Esophagus squamous epithelium (tissue), 5 donors: ENCODE data around the gene HS6ST2. TPM values are rescaled to one million over a fixed set of nuclear protein-coding genes. Genes with fewer than 3 reads are reported as not detected.

Experiments
- DNase-seq: peaks from one replicate; lab custom pipeline; 2025; lab: John Stamatoyannopoulos, UW
- H3K27ac ChIP-seq, 4 donors: fragments of 200-600 bp; sonication (generic); one replicate each; pipeline ENCODE4 v1.5.1; 2016 to 2019; ENCODE audit warnings: mild to moderate bottlenecking in 1 of 4
- H3K27me3 ChIP-seq, 4 donors: fragments of 200-600 bp; sonication (generic); 1 replicate in 3 of 4; 2 replicates in 1 of 4; pipeline versions ENCODE4 v1.5.1 to v1.6.0; 2017 to 2021; ENCODE audit warnings: antibody characterized with exemption in 1 of 4
- H3K36me3 ChIP-seq, 3 donors: fragments of 200-600 bp; sonication (generic); one replicate each; pipeline ENCODE4 v1.5.1; 2016 to 2019
- H3K4me1 ChIP-seq, 3 donors: fragments of 200-600 bp; sonication (generic); one replicate each; pipeline ENCODE4 v1.5.1; 2017 to 2019
- H3K4me3 ChIP-seq, 4 donors: fragments of 200-600 bp; sonication (generic); 1 replicate in 3 of 4; 2 replicates in 1 of 4; pipeline ENCODE4 v1.5.1; 2016 to 2019; ENCODE audit warnings: mild to moderate bottlenecking in 2 of 4, moderate library complexity in 1 of 4
- H3K9me3 ChIP-seq, 3 donors: fragments of 200-600 bp; sonication (generic); one replicate each; pipeline ENCODE4 v1.5.1; 2016 to 2019
- POLR2A ChIP-seq, 4 donors: fragments of 450-650 bp; IDR thresholded peaks; one replicate each; pipeline ENCODE4 v1.6.1; 2017; ENCODE audit warnings: antibody characterized with exemption in 4 of 4, mild to moderate bottlenecking in 4 of 4, moderate library complexity in 3 of 4
- WGBS, 2 donors: methylation state at CpG; one replicate each; pipeline ENCODE4 v1.1.5; 2018; 5-methylcytosine and 5-hydroxymethylcytosine counted together
- intact Hi-C: fragments of 100-400 bp; cut with DNase I; formaldehyde crosslinking; loops from one replicate; pipeline ENCODE4 v1.15.0; 2022
- total RNA-seq, 4 donors: library from RNA; depleted of rRNA; stranded (reverse); fragments of >200 nt; gene quantifications; one replicate each; pipeline ENCODE4 v1.1.0, GENCODE V29; 2016
- TF ChIP-seq, protein P1 (sequence below), 6 experiments: fragments of 450-650 bp in 4 of 6; fragments of 200-600 bp in 2 of 6; sonication (generic) in 2 of 6; IDR thresholded peaks; one replicate each; pipeline ENCODE4 v1.5.1; 2016 to 2019; ENCODE audit warnings: antibody characterized with exemption in 6 of 6, mild to moderate bottlenecking in 4 of 6, moderate library complexity in 4 of 6
- donor health status: DM: yes; HTN: yes; CAD: no.

Gene HS6ST2
- total RNA-seq, 4 donors from 2014 or later: 6.3 to 9.0 (median 7.1) TPM

DNA sequence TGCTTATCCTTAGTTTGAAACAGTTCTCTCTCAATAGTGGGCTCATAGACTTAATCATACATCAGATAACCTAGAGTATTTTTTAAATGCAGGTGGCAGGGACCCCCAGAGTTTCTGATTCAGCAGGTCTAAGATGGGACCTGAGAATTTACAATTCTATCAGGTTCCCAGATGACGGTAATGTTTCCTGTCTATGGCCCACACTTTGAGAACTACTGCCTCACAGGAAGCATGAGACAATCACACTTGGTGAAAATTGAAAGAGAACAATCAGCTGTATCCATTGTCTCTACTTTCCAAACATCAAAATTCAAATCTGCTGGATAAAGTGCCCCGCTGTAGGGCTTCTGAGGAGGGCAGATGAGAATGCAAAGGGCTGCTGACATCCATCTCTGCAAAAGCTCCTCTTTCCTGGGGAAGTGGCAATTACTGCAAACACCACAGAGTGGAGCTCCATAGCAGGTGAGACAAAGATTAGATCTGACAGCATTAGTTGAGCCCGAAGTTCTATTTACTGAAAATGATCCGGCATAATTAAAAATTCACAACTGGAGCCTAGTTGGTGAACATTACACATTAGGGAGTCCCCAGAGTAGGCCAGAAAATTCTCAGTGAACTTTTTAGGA is 281.8 kb downstream of the HS6ST2 start:
- no peak overlapping the region for H3K27ac ChIP-seq
- WGBS, 2 donors: 65 to 67% methylated on average over 3 to 4 of the region's 4 CpGs
- no peak for DNase-seq

DNA sequence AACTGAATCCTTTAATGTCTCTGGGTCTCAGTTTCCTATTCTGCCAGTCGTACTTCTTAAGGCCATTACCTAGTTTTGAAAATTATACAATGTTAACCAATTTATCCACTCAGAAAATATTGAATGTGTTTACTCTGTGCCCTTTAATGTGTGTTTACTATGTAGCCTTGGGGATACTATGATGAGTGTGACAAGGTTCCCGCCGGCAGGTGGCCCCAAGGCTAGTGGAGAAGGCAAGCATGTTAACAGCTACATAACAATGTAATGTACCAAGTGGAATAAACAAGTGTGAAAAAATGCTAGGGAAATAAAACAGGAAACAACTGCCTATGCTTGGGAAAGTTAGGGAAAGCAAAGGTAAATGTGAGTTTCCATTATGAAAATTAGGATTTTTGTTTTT is 282.3 kb downstream of the HS6ST2 start:
- Histone ChIP-seq H3K36me3 (no peaks in the 10 kb centered on the region), H3K27me3 (no peaks in the 10 kb centered on the region), H3K4me3 (no peak overlapping the region), H3K27ac (no peak overlapping the region), H3K4me1 (no peaks in the 10 kb centered on the region), H3K9me3 (peaks cover 0 to 5% (median 0%) of the 10 kb centered on the region in 3 donors)
- TF ChIP-seq, protein P1, sequence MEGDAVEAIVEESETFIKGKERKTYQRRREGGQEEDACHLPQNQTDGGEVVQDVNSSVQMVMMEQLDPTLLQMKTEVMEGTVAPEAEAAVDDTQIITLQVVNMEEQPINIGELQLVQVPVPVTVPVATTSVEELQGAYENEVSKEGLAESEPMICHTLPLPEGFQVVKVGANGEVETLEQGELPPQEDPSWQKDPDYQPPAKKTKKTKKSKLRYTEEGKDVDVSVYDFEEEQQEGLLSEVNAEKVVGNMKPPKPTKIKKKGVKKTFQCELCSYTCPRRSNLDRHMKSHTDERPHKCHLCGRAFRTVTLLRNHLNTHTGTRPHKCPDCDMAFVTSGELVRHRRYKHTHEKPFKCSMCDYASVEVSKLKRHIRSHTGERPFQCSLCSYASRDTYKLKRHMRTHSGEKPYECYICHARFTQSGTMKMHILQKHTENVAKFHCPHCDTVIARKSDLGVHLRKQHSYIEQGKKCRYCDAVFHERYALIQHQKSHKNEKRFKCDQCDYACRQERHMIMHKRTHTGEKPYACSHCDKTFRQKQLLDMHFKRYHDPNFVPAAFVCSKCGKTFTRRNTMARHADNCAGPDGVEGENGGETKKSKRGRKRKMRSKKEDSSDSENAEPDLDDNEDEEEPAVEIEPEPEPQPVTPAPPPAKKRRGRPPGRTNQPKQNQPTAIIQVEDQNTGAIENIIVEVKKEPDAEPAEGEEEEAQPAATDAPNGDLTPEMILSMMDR (IDR thresholded peaks at IDR 0.05): no peak
- TF ChIP-seq POLR2A (IDR thresholded peaks at IDR 0.05): no peak
- intact Hi-C loops: no loop called here
- WGBS, 2 donors: 78 to 94% methylated on average over 3 of the region's 3 CpGs
- no peak for DNase-seq

More for the DNA sequence above, 281.8 kb downstream of the HS6ST2 start:
- Histone ChIP-seq H3K4me1 (no peaks in the 10 kb centered on the region), H3K9me3 (peaks cover 0 to 5% (median 0%) of the 10 kb centered on the region in 3 donors), H3K36me3 (no peaks in the 10 kb centered on the region), H3K4me3 (no peak overlapping the region), H3K27me3 (no peaks in the 10 kb centered on the region)
- TF ChIP-seq, protein P1 (IDR thresholded peaks at IDR 0.05): peak in 3 of 6 experiments; percentile 7 to 31 (median 7)
- TF ChIP-seq POLR2A (IDR thresholded peaks at IDR 0.05): no peak
- intact Hi-C loops: no loop called here

DNA sequence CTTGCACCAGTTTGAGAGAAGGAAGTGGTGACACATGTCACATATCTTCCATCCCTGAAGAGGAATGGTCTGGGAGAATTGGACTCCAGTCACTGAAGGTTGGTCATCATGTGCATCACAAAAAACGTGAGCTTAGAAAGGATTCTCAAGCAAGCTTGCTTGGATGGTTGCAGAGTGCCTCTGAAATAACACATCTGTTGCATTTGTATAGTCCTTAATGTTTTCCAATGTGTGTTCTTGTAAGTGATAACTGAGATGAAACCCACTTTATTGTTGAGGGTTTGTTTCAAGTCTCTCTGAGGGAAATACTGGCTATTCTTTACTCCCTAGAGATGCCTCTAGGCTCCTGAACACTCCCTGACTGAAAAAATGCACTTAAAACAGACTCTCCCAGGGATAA is 285.1 kb downstream of the HS6ST2 start:
- no peaks in the 10 kb centered on the region for H3K36me3 ChIP-seq
- no peak for DNase-seq
- H3K4me1 ChIP-seq: no peaks in the 10 kb centered on the region
- TF ChIP-seq POLR2A (IDR thresholded peaks at IDR 0.05): no peak
- TF ChIP-seq, protein P1 (IDR thresholded peaks at IDR 0.05): no peak
- H3K4me3 ChIP-seq: no peak overlapping the region
- H3K27me3 ChIP-seq: no peaks in the 10 kb centered on the region
- 10 to 73% methylated on average over 1 of the region's 1 CpG for WGBS, 2 donors
- no peaks in the 10 kb centered on the region for H3K9me3 ChIP-seq
- no peak overlapping the region for H3K27ac ChIP-seq
- intact Hi-C loops: no loop called here

DNA sequence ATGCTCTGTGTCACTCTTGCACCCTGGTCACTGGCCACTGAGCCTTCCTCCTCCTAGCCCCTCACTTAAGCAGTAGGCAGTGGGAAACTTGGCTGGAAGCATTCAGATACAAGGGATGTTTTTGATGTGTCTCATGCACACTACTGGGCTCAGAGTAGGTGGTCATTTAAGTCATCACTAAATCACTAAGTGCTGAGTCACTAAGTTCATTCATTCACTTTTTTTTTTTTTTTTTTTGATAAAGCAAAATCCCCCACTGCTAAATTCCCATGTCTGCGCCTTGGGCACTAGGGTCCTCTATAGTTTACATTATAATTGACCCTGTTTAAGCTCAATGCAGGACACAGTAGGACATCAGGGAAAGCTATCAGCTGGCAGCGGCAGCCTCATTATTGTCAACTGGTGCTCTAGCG is 287.2 kb downstream of the HS6ST2 start:
- H3K27ac ChIP-seq: no peak overlapping the region
- peaks cover 0 to 2% (median 0%) of the 10 kb centered on the region in 4 donors for H3K27me3 ChIP-seq
- WGBS, 2 donors: 26 to 82% methylated on average over 2 to 3 of the region's 3 CpGs
- TF ChIP-seq POLR2A (IDR thresholded peaks at IDR 0.05): no peak
- TF ChIP-seq, protein P1 (IDR thresholded peaks at IDR 0.05): no peak
- no peak overlapping the region for H3K4me3 ChIP-seq
- intact Hi-C loops: no loop called here
- no peaks in the 10 kb centered on the region for H3K4me1 ChIP-seq
- no peaks in the 10 kb centered on the region for H3K9me3 ChIP-seq
- no peak for DNase-seq
- no peaks in the 10 kb centered on the region for H3K36me3 ChIP-seq

DNA sequence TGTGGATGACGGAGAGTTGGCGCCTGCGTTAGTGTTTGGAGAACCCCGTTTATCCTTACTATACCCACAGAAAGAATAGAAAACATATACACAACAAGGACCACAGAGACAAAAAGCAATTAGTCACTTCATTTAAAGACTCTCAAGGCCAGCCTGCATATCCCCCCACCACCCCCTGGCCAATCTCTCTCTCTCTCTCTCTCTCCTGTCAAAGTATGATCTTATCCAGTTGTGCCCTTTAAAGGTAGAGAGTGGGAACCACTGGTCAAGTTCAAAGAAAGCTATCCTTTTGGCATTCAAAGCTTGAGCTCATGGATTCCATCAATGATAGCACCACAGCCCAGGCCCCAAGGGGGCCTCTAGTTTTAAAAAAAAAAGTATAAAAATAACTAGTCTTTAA is 289.3 kb downstream of the HS6ST2 start:
- intact Hi-C loops: no loop called here
- peaks cover 0 to 2% (median 0%) of the 10 kb centered on the region in 4 donors for H3K27me3 ChIP-seq
- WGBS, 2 donors: 89 to 92% methylated on average over 4 of the region's 4 CpGs
- H3K4me3 ChIP-seq: no peak overlapping the region
- H3K36me3 ChIP-seq: no peaks in the 10 kb centered on the region
- H3K9me3 ChIP-seq: no peaks in the 10 kb centered on the region
- H3K27ac ChIP-seq: no peak overlapping the region
- TF ChIP-seq, protein P1 (IDR thresholded peaks at IDR 0.05): no peak
- TF ChIP-seq POLR2A (IDR thresholded peaks at IDR 0.05): no peak
- peaks cover 0 to under 1% (median 0%) of the 10 kb centered on the region in 3 donors for H3K4me1 ChIP-seq
- DNase-seq: no peak
